ENCODE data around the gene ACAD11.

Gene ACAD11

GRCh38 chr3:132537297-132537696 is 122.3 kb downstream of the ACAD11 start:
- in situ Hi-C loops (cut with HindIII; ENCODE audit: low sequenced_read_pairs): no loop called here
- TF ChIP-seq CTCF (IDR thresholded peaks at IDR 0.05; ENCODE audit: low read depth, low read length): no peak
- no peak for DNase-seq (ENCODE audit: low read depth, low spot score)
- H3K4me3 ChIP-seq (ENCODE audit: low read depth, low read length): no peak overlapping the region

GRCh38 chr3:132536442-132537153 is 123.0 kb downstream of the ACAD11 start:
- no peak for DNase-seq (ENCODE audit: low read depth, low spot score)
- TF ChIP-seq CTCF (IDR thresholded peaks at IDR 0.05; ENCODE audit: low read depth, low read length): peak; percentile 22
- H3K4me3 ChIP-seq (ENCODE audit: low read depth, low read length): no peak overlapping the region
- in situ Hi-C loops (cut with HindIII; ENCODE audit: low sequenced_read_pairs): no loop called here

- in situ Hi-C loops (cut with HindIII; ENCODE audit: low sequenced_read_pairs): no loop called here
- H3K4me3 ChIP-seq (ENCODE audit: low read depth, low read length): no peak overlapping the region
- peak; percentile 89 for DNase-seq (ENCODE audit: low read depth, low spot score)
- peak; percentile 56 for TF ChIP-seq CTCF (IDR thresholded peaks at IDR 0.05; ENCODE audit: low read depth, low read length)
Measured at GRCh38 chr3:132535575-132536441, 123.8 kb downstream of the ACAD11 start.

GRCh38 chr3:132530624-132531023 is 129.0 kb downstream of the ACAD11 start:
- H3K4me3 ChIP-seq (ENCODE audit: low read depth, low read length): no peak overlapping the region
- DNase-seq (ENCODE audit: low read depth, low spot score): no peak
- in situ Hi-C loops (cut with HindIII; ENCODE audit: low sequenced_read_pairs): no loop called here
- no peak for TF ChIP-seq CTCF (IDR thresholded peaks at IDR 0.05; ENCODE audit: low read depth, low read length)

- no peak for DNase-seq (ENCODE audit: low read depth, low spot score)
- in situ Hi-C loops (cut with HindIII; ENCODE audit: low sequenced_read_pairs): no loop called here
- TF ChIP-seq CTCF (IDR thresholded peaks at IDR 0.05; ENCODE audit: low read depth, low read length): no peak
- H3K4me3 ChIP-seq (ENCODE audit: low read depth, low read length): no peak overlapping the region
Measured at GRCh38 chr3:132522353-132522752, 137.3 kb downstream of the ACAD11 start.

- no peak overlapping the region for H3K4me3 ChIP-seq (ENCODE audit: low read depth, low read length)
- in situ Hi-C loops (cut with HindIII; ENCODE audit: low sequenced_read_pairs): no loop called here
- no peak for TF ChIP-seq CTCF (IDR thresholded peaks at IDR 0.05; ENCODE audit: low read depth, low read length)
- no peak for DNase-seq (ENCODE audit: low read depth, low spot score)
Measured at GRCh38 chr3:132521901-132522300, 137.7 kb downstream of the ACAD11 start.
